DOHH2 (cell line): Measurements from ENCODE around the gene MED12L.
A peak's percentile ranks its signal among the peaks of the same experiment; 100 is the strongest.

Source experiments
- H3F3A ChIP-seq: fragments of 200-600 bp; sonication (generic), shearing (Covaris generic); 2 replicates; pipeline ENCODE4 v1.6.0; 2016; ENCODE audit warnings: antibody characterized with exemption, mild to moderate bottlenecking; ENCODE audit not compliant: control insufficient read depth, insufficient read depth
- H3K27ac ChIP-seq: fragments of 200-600 bp; sonication (generic); 2 replicates; pipeline ENCODE4 v1.5.1; 2014; ENCODE audit warnings: low read depth, mild to moderate bottlenecking, low read length, moderate library complexity
- H3K27me3 ChIP-seq: fragments of 200-600 bp; sonication (generic); 2 replicates; pipeline ENCODE4 v1.6.1; 2014; ENCODE audit warnings: mild to moderate bottlenecking, low read length, mixed read lengths; ENCODE audit not compliant: control insufficient read depth
- H3K36me3 ChIP-seq: fragments of 200-600 bp; sonication (generic); 2 replicates; pipeline ENCODE4 v1.6.1; 2014; ENCODE audit warnings: mild to moderate bottlenecking, low read length, moderate library complexity, mixed read lengths; ENCODE audit not compliant: control insufficient read depth
- H3K4me1 ChIP-seq: fragments of 200-600 bp; sonication (generic); 2 replicates; pipeline ENCODE4 v1.6.1; 2014; ENCODE audit warnings: mild to moderate bottlenecking, low read length, mixed read lengths; ENCODE audit not compliant: control insufficient read depth
- H3K4me2 ChIP-seq: fragments of 200-600 bp; sonication (generic); 2 replicates; pipeline ENCODE4 v1.6.0; 2014; ENCODE audit warnings: mild to moderate bottlenecking, low read length, moderate library complexity
- H3K4me3 ChIP-seq: fragments of 200-600 bp; sonication (generic); 2 replicates; pipeline ENCODE4 v1.5.1; 2014; ENCODE audit warnings: mild to moderate bottlenecking, low read length, mixed read lengths
- H3K79me2 ChIP-seq: fragments of 200-600 bp; sonication (generic); 2 replicates; pipeline ENCODE4 v1.6.1; 2014; ENCODE audit warnings: mild to moderate bottlenecking, low read length, mixed read lengths; ENCODE audit not compliant: control insufficient read depth
- H3K9me2 ChIP-seq: fragments of 200-600 bp; sonication (generic); replicated peaks from 2 replicates; pipeline ENCODE4 v1.6.1; 2014; ENCODE audit warnings: mild to moderate bottlenecking, low read length, mixed read lengths; ENCODE audit not compliant: control insufficient read depth
- H3K9me3 ChIP-seq: fragments of 200-600 bp; sonication (generic); 2 replicates; pipeline ENCODE4 v1.6.1; 2014; ENCODE audit warnings: antibody characterized with exemption, low read length, mixed read lengths; ENCODE audit not compliant: control insufficient read depth, insufficient read depth
- H4K20me1 ChIP-seq: fragments of 200-600 bp; sonication (generic); 2 replicates; pipeline ENCODE4 v1.6.0; 2014; ENCODE audit warnings: low read depth, mild to moderate bottlenecking, antibody characterized with exemption, low read length, moderate library complexity; ENCODE audit not compliant: control insufficient read depth, insufficient read depth
- EZH2phosphoT487 ChIP-seq: fragments of 200-600 bp; sonication (generic); IDR thresholded peaks from 2 replicates; pipeline ENCODE4 v1.6.1; 2017; ENCODE audit warnings: borderline replicate concordance, mild to moderate bottlenecking, antibody characterized with exemption, low read length, moderate library complexity, mixed read lengths
- TF ChIP-seq, protein P1 (sequence below): fragments of 200-600 bp; sonication (generic); IDR thresholded peaks from one replicate; pipeline ENCODE4 v1.5.1; 2014; ENCODE audit warnings: antibody characterized with exemption, mild to moderate bottlenecking, low read depth, low read length; ENCODE audit not compliant: poor library complexity, severe bottlenecking

The MED12L gene

DNA sequence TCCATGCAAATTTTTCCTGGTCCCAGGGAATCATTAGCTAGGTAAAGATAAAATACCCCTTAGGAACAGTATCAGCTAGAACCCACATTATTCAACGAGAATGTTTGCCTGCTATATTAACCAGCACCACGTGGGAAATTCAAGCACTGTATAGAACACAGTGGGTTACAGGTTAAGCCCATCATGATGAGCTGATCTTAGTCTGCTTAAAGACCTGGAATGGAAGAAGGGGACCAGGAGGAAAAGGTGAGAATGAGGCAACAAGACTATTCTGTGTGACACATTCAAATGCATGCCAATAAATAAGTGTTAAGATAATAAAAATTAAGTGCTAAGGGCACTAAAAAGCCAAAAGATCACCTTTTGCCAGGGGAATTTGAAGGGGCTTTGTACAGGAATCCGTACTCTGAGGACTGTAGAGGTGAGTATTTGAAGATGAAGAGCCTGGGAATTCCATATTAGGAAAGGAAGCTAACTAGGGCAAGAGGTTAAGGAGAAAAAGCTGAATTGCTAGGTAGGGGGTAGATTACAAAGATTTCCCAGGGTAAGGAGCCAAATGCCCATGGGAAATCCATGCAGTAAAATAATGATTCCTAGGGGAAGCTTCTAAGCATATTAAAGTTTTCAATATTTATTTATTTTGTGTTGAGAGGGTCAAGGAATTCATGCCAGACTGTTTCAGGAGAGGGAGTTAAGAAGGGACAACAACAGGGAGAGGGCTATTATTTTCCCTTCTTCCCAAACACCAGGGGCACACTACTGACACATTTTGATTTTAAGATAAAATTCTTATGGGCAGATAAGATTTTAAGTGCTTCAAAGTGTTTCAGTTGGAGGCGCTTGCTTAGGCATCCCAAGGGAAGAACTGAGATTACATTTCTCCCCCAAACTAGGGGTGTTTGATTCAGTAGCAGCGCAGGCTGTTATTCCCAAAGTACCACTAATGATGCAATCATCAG, 2.3 kb upstream of the MED12L start:
- Histone ChIP-seq H3K27me3 (peaks cover 57% of the 10 kb centered on the region), H4K20me1 (no peaks in the 10 kb centered on the region), H3K4me3 (no peak overlapping the region), H3K27ac (no peak overlapping the region), H3K9me2 (no peaks in the 10 kb centered on the region), H3K4me1 (peaks cover 13% of the 10 kb centered on the region), H3K79me2 (no peaks in the 10 kb centered on the region), H3F3A (peaks cover 5% of the 10 kb centered on the region; the same call in 1 of the 2 replicates), H3K36me3 (no peaks in the 10 kb centered on the region), H3K9me3 (no peaks in the 10 kb centered on the region), H3K4me2 (no peak overlapping the region)
- no peak for TF ChIP-seq EZH2phosphoT487
- TF ChIP-seq, protein P1, sequence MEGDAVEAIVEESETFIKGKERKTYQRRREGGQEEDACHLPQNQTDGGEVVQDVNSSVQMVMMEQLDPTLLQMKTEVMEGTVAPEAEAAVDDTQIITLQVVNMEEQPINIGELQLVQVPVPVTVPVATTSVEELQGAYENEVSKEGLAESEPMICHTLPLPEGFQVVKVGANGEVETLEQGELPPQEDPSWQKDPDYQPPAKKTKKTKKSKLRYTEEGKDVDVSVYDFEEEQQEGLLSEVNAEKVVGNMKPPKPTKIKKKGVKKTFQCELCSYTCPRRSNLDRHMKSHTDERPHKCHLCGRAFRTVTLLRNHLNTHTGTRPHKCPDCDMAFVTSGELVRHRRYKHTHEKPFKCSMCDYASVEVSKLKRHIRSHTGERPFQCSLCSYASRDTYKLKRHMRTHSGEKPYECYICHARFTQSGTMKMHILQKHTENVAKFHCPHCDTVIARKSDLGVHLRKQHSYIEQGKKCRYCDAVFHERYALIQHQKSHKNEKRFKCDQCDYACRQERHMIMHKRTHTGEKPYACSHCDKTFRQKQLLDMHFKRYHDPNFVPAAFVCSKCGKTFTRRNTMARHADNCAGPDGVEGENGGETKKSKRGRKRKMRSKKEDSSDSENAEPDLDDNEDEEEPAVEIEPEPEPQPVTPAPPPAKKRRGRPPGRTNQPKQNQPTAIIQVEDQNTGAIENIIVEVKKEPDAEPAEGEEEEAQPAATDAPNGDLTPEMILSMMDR = no peak

DNA sequence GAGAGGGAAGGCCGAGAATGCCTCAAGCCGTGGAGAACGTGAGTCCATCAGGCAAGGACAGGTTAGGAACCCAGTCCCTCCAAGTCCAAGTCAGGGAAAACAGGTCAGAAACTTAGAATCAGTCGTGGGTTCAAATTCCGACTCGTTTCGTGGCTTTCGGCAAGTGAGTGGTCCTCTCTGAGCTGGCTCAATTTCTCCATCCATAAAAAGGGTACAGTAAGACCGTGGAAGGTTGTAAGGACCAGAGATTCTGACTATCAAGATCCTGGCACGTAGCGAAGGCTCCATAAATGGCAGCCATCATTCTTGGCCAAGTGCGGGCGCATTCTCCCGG, 604 bp upstream of the MED12L start:
- Histone ChIP-seq H3K4me1 (peaks cover 13% of the 10 kb centered on the region), H3K9me3 (no peaks in the 10 kb centered on the region), H3K27ac (no peak overlapping the region), H3K4me3 (peak overlapping the region; percentile 88), H3K9me2 (no peaks in the 10 kb centered on the region), H3K36me3 (no peaks in the 10 kb centered on the region), H3K79me2 (no peaks in the 10 kb centered on the region), H3F3A (peaks cover 7% of the 10 kb centered on the region; the same call in 1 of the 2 replicates), H3K4me2 (peak overlapping the region; percentile 93), H4K20me1 (no peaks in the 10 kb centered on the region), H3K27me3 (peaks cover 48% of the 10 kb centered on the region)
- no peak for TF ChIP-seq EZH2phosphoT487
- TF ChIP-seq, protein P1 = no peak

DNA sequence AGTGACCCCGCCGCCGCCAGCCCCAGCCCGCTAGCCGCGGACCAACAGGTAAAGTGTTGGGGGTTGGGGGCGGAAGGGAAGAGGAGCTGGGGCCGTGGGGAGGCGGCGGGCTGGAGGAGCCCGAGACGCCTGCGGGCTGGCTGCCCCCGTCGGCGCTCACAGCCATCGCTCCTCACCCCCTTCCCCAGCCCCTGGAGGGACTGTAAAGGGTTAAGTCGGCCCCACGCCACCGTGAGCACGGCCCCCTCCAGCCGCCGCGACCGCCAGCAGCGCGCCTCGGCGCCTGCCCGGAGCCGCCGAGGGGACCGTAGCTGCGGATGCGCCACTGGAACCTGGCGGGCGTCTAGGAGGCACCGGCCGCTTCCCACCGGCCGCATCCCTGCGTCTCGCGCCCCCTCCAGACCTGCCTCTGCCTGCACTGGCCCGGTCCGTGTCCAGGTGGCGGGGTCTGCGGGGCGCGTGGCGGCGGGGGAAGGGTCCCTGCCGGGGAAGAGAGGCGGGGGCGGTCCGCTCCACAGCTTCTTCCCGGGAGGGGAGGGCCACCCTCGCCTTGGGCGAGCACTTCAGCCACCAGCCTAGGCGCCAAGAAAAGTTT, 522 bp downstream of the MED12L start:
- peak overlapping the region; percentile 93 for H3K4me2 ChIP-seq
- H3K27ac ChIP-seq = no peak overlapping the region
- no peaks in the 10 kb centered on the region for H3K9me2 ChIP-seq
- H3F3A ChIP-seq = peaks cover 7% of the 10 kb centered on the region; the same call in 1 of the 2 replicates
- H3K4me1 ChIP-seq = peaks cover 13% of the 10 kb centered on the region
- H3K4me3 ChIP-seq = peak overlapping the region; percentile 88
- TF ChIP-seq EZH2phosphoT487 = no peak
- TF ChIP-seq, protein P1 = no peak
- no peaks in the 10 kb centered on the region for H4K20me1 ChIP-seq
- H3K9me3 ChIP-seq = no peaks in the 10 kb centered on the region
- no peaks in the 10 kb centered on the region for H3K79me2 ChIP-seq
- H3K27me3 ChIP-seq = peaks cover 44% of the 10 kb centered on the region
- no peaks in the 10 kb centered on the region for H3K36me3 ChIP-seq
